GM12865 (cell line): ENCODE measurements around the gene FIGLA.

Experiments
- DNase-seq: peaks from one replicate; pipeline ENCODE4 v3.0.0; 2010; ENCODE audit warnings: low read depth
- H3K4me3 ChIP-seq: 2 replicates; pipeline ENCODE4 v1.5.1; 2011; ENCODE audit warnings: mild to moderate bottlenecking, low read depth, low read length, control low read depth
- CTCF ChIP-seq: IDR thresholded peaks from 2 replicates; pipeline ENCODE4 v1.5.1; 2011; ENCODE audit warnings: low read length, control low read depth, low read depth, inconsistent platforms; ENCODE audit not compliant: insufficient read depth; ENCODE audit errors: missing control alignments

Gene FIGLA

GRCh38 chr2:70776266-70776665, 14.2 kb downstream of the FIGLA start:
- H3K4me3 ChIP-seq: no peak overlapping the region
- TF ChIP-seq CTCF: no peak
- no peak for DNase-seq

DNA sequence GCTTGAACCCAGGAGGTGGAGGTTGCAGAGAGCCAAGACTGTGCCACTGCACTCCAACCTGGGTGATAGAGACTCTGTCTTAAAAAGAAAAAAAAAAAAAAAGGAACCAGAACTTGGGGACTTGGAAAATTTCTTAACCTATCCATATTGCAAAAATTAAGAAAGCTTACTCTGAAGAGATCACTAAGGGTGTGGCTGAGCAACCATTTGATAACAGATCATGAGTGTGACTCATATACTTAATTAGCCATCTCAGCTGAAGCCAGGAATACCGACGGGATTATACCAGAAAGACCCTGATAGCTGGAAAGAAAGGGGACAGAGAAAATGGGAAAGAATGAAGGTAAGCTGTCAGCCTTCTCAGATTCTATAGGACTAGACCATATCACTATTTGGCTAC, 15.3 kb downstream of the FIGLA start:
- no peak overlapping the region for H3K4me3 ChIP-seq
- DNase-seq: no peak
- TF ChIP-seq CTCF: no peak

DNA sequence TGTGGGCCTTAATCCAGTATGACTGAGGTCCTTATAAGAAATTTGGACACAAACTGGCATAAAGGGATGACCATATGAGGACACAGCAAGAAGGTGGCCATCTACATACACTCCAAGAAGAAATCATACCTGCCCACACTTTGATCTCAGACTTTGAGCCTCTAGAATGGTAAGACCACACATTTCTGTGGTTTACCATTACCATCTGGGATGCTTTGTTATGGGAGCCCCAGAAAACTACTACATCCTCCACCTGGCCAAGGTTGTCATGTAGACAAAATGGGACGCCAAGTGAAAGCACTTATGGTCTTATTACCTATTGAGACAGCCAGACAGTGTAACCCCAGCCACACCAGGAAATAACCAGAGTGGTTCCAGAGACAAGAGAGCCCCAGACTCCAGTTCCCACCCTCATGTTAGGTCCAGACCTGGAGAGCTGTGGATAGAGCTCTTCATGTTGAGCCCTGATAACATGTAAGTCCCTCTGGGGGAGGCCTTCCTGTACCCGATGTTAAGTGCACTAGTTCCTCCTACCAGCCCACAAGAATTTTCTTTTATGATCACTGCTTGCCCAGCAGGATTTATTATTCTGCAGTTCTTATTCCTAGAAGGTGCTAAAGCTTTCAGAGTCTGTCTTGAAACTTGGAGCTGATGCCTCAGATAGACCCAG, 17.8 kb downstream of the FIGLA start:
- no peak overlapping the region for H3K4me3 ChIP-seq
- no peak for DNase-seq
- no peak for TF ChIP-seq CTCF

GRCh38 chr2:70771446-70771845, 19.0 kb downstream of the FIGLA start:
- no peak overlapping the region for H3K4me3 ChIP-seq

DNA sequence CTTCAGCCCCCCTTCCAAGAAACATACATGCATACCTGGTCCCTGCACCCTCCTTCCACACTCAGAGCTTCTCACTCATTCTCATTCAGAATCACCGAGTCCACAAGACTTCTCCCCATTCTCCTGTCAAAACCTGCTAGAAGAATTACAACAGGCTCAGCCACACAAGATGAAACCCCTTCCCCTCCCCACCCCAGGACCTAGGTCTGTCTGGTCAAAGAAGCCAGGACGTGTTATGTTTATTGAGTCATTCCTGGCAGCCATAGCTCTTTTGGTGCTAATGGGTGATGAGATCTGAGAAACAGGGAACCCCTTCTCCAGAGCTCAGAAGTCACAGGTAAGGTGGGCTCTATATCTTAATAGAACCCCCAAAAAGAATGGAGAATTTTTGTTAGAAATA, 21.0 kb downstream of the FIGLA start:
- no peak overlapping the region for H3K4me3 ChIP-seq

More at GRCh38 chr2:70771446-70771845, 19.0 kb downstream of the FIGLA start:
- DNase-seq: peak; percentile 44
- TF ChIP-seq CTCF: no peak

DNA sequence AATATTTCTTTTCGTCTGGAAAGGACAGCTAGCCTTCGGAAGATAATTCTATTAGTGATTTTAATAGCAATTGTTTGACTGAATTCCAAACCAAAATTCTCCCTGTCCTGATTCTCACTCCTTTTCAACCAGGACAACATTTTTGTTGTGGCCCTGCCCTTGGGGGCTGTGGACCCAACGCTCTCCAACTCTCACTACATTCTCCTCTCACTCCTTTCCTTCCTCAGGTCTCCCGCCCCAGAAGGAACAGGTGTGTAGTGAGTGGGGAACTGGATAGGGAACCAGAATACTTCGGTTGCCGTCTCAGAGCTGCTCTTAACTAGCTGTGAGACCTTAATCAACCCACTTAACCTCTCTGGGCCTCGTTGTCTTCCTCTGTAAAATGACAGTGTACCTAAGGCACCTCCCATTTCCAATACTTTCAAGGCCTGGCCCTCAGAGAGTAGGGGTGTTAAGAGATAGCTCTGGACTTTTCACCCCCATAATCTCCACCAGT, 21.8 kb downstream of the FIGLA start:
- TF ChIP-seq CTCF: no peak
- DNase-seq: no peak
- no peak overlapping the region for H3K4me3 ChIP-seq

More for the DNA sequence above, 21.0 kb downstream of the FIGLA start:
- no peak for DNase-seq
- no peak for TF ChIP-seq CTCF

- peak; percentile 16 for TF ChIP-seq CTCF
- DNase-seq: peak; percentile 24
- no peak within 1 kb of the TSS; the same call in 1 of the 2 replicates for H3K4me3 ChIP-seq
Measured at GRCh38 chr2:70767699-70768589, 22.5 kb downstream of the FIGLA start, which contains the start of gene ADD2. ADD2 (minus strand) TSS chr2:70768200; CDS start chr2:70706408, 61,792 bp downstream.
